CD4-positive, alpha-beta T cell treated with Interleukin-4 for 4 hours (primary cell): ENCODE results near the gene COL9A3.

ENCODE experiments used
- DNase-seq: peaks from one replicate; pipeline ENCODE4 v3.0.0-alpha.2; 2020

The COL9A3 gene

DNA sequence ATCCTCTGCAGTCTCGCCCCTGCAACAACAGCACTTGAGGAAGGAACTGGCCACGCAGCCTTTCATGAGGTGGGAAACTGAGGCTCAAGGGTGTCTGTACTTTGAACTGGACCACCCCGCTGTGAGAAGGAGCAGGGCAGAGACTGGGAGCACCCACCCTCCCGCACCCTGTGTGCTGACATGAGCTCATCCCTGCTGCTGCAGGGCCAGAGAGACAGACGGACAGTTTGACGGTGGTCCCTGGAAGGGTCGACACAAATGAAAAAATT is 37.5 kb upstream of the COL9A3 start:
- DNase-seq, result no peak

DNA sequence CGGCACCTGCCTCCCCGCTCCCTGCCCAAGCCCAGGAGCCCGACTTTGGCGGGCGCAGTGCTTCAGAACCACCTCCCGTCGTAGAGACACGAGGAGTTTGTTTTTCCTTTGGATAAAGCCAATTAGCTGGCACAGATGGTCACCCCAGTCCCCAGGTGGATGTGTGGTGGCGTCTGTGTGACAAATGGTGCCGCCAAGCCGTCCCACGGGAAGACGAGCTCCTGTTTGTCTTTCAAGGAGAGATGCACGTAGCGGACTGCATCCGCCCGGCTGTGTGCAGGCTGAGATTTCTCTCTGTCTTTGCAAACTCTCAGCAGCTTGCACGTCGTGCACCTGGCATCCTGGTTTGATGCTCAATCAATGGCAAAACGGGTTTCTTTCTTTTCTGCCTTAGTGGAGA is 36.6 kb upstream of the COL9A3 start:
- no peak for DNase-seq

DNA sequence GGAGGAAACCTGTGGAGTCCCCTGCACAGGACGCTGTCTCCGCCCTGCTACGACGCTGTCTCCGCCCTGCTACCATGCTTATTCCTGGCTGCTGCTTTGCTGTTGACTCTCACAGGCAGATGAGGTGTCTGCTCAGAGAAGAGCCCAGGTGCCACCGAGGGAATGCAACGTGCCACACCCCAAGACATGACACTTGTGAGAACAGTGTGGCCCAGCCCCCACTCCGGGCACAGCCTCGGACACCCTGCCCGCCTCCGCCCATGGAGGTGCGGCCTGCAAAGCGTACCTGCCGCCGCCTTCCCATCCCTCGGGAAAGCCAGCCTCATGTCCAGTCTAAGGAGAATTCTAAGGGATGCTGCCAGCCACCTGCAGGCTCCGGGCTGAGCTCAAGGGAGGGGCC is 36.2 kb upstream of the COL9A3 start:
- no peak for DNase-seq

DNA sequence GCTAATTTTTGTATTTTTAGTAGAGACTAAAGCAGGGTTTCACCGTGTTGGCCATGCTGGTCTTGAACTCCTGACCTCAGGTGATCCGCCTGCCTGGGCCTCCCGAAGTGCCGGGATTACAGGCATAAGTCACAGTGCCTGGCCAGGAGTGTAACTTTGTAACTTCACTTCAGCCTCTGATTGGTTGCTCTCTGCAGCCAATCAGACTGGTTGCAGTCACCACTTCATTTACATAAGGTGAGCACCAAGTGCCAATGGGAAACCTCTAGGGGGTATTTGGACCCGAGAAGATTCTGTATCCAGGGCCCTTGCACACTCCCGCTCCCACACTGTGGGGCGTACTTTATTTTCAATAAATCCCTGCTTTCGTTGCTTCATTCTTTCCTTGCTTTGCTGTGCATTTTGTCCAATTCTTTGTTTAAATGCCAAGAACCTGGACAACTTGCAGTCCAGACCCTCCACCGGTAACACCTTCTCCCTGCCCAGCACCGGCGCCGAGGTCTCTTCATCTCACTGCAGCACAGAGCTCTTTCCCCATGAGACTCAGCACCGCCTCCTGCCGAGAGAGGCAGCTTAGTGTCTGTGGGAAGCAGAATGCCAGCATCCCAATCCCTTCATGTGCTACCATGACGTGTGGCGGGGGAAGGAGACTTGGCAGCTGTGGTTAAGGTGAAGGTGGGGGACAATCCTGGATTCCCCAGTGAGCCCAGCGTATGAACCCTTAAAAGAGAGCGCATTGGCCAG is 34.5 kb upstream of the COL9A3 start:
- no peak for DNase-seq

DNA sequence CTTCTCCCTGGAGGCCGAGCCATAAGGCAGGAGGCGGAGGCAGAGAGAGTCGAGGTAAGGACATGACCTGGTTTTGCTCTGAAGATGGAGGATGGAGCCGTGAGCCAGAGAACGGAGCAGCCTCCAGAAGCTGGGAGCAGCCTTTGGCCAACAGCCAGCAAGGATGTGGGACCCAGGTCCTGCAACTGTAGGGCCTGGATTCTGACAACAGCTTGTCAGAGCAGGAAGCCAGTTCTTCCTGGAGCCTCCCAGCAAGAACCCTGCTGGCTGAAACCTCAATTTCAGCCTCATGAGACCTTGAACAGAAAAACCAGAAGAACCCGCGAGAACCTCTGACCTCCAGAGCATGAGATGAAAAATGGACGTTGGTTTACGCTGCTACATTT is 34.0 kb upstream of the COL9A3 start:
- no peak for DNase-seq

DNA sequence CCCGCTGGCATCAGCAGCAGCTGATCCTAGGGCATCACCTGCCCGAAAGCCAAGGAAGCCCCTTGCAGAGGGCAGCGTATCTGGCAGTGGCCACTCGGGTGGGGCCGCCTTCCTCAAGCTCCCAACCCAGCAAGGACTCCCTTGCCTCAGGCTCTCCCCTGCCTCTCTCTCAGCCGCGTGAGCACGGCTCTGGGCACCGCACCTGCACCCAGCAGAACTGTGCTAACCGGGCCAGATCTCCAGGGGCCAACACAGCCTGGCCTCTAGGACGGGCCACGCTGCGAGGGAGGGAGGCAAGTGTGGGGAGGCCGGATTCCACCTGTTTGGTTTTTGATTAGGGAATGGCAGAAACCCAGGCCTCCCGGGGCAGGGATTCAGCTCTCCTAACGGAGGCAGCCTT is 32.4 kb upstream of the COL9A3 start:
- DNase-seq, result no peak

DNA sequence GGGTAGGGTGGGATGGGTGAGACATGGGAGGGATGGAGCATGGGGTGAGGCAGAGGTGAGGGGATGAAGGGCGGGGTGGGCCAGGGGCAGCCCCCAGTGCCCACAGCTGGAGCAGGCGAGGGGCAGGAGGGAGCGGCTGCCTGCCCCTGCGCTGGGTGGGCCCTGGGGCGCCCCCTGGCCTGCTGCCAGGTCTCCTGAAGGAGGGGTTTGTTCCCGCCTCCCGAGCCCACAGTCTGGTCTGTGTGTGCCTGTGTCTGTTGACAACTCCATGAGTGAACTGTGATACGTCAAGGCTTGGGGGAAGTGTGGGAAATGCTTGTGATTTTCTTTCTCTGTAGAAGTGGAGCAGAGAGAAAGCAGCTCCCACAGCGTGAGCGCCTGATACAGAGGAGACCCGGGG is 31.5 kb upstream of the COL9A3 start:
- DNase-seq, result no peak

DNA sequence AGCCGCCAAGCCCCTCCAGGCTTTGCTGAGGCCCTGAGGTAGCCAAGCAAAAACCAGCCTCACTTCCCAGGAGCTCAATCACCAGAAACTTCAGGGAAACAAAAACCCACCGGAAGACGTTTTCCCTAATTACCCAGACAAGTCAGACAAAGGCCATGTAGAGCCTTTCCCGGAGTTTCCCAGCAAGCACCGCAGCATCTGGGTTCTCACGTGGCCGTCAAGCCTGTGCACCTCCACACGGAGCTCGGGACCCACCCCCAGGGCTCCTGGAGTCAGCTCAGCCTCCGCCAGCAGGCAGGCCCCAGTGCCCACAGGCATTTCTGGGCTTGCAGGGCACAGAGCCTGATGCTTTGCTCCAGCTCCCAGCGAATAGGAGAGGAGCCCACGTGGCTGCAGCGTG is 30.7 kb upstream of the COL9A3 start:
- DNase-seq, result no peak

DNA sequence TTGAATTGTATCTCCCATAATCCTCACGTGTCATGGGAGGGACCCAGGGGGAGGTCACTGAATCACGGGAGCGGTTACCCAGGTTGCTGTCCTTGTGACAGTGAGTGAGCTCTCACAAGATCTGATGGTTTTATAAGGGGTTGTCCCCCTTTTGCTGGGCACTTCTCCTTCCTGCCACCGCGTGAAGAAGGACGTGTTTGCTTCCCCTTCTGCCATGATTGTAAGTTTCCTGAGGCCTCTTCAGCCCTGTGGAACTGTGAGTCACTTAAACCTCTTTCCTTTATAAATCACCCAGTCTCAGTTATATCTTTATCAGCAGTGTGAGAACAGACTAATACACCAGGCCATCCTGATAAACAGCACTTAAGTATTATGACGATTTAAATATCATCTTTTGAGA is 29.5 kb upstream of the COL9A3 start:
- DNase-seq, result no peak

DNA sequence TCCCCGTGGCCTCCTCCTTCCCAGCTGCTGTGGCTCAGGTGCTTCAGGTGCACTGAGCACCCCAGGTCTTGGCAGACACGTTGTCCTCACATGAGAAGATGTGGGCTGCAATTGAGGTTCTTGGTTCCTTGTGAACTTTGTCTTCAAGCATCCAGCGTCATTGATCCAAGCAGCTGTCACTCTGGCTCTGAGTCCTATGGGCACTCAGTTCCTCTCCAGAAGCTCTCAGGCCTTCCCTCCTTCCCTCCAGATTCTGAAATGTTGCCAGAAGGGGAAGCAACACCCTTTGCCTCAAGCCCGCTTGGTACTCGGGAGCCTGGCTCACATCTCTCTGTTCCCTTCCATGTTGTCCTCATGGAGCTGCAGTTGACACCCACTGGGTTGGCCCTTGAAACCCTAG is 29.0 kb upstream of the COL9A3 start:
- DNase-seq, result no peak

DNA sequence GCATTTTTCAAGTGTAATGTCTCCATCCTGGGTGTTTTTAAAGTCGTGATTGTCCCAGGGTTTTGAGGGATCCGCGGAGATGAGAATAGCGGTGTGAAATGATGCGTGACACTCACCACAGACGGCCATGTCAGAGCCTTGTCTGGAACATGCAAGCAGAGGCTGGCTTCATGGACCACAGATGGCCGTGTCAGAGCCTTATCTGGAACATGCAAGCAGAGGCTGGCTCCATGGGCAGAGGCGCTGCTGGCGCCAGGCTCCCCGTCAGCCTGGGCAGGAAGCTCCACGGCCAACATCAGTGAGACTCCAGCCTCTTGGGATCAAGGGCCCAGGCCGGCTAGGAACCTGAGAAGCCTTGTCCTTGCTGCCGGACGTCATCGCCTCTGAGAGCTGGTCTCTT is 28.2 kb upstream of the COL9A3 start:
- DNase-seq, result no peak

DNA sequence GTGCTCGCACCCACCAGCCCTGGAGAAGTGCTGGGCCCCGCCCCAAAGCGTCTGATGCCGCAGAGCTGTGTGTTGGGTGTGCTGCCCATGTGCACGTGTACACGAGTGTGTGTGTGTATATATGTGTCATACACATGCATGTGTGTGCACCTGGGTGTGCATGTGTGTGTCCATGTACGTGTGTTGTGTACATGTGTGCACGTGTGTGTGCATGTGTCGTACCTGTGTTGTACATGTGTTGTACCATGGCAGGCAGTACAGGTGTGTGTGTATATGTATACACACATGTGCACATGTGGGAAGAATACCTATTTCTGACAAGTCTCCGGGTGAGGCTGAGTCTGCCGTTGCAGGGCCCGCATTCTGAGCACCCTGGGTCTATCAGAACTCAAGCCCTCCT is 26.8 kb upstream of the COL9A3 start:
- DNase-seq, result no peak

DNA sequence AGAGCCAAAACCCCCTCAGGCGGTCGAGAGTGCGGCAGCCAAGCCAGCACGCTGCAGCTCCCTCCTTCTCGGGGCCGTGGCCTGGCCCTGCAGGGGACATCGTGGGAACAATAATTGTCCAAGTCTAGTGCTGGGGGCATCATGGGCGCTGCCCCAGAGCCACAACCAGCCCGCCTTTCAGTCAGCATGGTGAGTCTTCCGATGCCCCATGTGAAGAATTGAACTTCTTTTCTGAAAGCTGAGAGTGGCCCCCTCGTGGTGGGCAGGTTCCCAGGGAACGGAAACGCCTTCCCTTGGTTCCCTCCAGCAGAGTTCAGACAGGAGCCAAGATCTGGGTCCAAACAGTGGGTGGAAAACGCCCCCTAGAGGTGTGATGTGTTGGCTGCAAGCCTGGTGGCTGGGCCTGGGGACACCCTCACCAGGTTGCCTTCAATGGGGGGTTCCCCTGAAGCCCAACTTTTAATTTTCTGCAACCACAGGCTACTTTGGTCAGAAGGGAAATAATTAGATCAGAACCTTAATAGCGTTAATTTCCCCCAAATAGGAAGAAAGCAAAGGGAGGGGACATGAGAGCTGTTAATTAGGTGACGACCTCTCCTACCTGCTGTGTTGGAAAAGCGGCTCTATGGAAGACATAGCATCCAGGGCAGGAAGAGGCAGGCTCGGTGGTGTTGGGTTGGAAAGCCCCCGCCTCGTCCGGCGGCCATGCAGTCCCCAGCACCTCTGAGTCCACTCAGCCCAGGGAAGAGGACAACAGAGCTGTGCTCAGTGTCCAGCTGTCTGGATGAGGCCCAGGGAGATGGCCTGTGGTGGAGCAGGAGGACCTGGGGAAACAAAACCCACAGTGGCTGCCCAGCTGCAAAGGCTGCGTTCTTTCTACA is 25.3 kb upstream of the COL9A3 start:
- DNase-seq, result peak; percentile 75

DNA sequence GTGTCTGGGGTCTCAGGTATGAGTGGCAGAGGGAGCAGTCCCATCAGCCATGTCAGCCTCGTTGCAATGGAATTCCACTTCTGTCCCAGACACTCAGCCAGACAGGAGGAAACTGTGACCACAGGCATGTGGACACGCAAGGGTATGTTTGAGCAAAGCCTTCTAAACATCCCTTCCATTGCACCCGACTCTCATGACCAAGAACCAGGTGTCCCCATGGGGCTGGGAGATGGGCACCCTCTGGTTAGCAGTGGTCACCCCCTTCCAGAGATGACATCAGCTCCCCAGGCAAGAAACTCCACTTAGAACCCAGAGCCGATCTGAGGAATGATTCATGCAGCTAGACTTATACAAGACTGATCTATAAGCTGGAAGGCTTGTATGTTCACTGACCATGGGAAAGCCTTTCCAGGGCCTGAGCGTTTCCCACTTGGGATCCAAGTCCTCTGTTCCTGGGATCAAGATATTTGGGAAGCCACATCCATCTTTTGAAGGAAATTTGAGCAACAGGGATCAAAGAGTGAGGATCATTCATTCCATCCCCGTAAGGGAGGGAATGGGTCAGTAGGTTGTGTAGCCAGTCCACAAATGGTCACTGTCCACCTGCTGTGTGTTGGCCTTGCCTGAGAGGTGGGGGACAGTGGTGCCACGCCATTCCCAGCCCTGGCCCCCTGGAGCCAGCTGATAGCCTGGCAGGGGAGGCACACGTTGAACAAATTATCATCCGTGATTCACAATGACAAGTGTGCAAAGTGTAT is 24.5 kb upstream of the COL9A3 start:
- no peak for DNase-seq

DNA sequence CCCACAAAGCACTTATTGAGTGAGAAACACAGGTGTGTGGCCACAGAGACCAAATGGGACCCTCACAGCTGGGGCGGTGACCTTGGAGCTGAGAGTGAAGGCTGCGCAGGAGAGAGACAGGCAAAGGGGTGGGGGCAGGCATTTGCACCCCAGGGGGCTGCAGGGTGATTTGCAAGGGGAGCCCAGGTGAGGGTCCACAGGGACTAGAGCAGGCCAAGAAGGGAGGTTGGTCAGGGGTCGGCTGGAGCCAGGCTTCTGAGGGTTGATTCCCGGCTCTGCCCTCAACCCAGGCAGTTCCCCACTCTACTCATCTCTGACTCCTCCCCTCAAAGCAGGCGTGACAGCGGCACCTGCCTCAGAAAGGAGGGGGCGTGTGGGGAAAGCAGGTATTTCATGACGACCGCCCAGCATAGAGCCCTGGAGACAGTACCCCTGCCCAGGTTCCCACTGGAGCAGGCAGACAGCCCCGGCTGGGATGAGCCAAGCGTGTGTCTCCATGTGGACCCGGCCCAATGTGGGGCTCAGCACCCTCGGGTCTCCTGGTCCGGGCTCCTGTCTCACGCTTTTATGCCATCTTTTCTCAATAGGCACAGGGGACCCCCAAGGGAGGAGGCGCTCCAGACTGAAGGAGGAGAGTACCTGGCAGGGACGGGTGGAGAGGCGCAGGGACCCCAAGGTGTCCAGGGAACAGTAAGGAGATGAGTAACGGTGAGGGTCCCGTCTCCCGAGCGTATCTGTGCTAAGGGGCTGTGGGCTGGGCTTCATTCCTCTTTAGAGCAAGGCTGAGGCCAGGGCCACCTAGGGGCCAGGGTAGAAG is 23.7 kb upstream of the COL9A3 start:
- no peak for DNase-seq

DNA sequence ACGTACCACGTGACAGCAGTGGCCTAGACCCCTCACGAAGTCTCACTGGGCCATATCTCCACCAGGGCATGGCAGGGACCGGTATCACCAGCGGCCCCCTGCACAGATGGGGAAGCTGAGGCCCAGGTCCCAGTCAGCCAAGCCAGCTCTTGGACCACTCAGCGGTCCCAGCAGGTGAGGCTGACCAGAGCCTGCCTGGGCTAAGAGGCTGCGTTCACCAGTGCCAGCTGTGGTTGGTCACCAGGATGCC is 23.2 kb upstream of the COL9A3 start:
- DNase-seq, result no peak

DNA sequence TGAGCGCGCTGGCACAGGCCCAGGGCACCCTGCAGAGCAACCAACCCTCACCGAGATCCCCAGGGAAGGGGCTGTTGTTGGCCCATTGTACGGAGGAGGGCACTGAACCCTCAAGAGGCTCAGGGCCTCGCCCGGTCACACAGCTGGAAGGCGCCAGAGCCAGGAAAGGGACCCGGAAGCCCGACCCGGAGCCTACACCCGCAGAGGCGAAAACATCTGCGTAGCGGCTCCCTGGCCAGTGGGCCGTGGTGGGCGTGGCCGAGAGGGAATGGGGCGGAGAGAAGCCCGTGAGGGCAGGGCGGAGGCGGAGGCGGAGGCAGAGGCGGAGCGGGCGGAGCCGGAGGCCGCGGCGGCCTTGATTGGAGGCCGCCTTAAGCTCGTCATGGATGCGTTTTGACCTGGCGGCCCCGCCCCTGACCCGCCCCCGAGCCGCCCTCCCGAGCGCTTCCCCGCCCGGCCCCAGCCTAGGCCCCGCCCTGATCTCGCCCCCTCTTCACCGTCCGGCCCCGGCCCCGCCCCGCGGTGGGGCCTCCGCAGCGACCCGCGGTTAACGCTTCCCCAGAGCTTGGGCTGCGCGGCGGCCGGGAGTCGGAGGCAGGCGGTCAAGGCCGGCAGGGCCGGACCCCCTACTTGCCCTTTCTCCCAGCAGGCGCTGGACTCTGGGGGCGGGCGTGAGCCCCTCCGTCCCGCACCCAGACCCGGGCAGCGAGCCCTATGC is 22.7 kb upstream of the COL9A3 start:
- peak; percentile 92 for DNase-seq

DNA sequence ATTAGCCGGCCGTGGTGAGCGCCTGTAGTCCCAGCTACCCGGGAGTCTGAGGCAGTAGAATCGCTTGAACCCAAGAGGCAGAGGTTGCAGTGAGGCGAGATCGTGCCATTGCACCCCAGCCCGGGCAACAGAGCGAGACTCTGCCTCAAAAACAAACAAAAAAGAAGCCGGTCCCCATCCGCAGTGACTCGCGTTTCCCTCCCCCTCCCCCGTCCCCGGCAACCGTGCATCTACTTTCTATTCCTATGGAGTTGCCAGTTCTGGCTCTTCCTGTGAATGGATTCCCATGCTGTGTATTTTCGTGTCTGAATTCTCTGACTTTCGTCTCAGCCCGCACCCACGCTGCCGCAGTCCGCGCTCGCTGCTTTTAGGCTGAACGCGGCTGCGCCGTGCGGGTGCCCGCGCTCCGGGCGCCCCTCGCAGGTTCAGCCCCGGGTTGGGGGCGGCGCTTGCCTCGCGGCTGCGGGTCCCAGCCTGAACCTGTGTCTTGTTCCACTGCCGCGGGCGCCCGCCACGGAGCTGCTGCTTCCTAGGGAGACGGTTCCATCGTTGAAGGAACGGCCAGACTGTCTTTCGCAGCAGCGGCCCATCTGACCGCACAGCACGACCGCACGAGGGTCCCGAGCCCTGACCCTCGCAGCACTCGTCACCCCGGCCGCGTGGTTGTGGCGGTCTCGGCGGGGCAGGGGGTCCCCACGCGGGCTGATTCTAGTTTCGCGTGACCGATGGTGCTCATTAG is 21.7 kb upstream of the COL9A3 start:
- DNase-seq, result peak; percentile 45

DNA sequence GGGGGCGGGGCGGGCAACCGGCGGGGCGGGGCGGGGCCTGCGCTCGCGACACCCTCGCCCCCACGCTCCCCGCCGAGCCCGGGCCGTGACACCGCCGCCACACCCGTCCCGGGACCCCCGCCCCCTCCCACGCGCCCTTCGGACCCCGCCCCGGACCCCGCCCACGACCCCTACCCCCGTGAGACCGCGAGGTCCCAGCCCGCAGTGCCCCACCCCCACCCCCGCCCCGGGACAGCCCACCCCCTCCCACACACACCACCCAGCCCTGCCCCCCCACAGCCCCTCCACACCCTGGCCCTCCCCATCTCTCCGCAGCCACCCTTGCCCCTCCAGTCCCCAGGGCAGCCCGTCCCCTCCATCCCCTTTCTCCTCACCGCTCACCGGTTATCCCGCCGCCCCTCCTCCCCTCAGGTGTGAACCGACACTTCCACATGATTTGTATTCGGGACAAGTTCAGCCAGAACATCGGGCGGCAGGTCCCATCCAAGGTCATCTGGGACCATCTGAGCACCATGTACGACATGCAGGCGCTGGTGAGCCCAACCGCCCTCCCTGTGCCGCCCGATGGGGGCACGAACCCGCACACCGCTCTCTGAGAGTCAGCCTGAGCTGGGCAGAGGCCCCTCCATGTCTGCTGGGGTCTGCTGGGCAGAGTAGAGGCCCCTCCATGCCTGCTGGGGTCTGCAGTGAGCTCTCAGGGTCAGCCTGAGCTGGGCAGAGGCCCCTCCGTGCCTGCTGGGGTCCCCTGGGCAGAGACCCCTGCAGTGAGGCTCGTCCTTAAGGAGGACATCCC is 20.0 kb upstream of the COL9A3 start:
- no peak for DNase-seq

DNA sequence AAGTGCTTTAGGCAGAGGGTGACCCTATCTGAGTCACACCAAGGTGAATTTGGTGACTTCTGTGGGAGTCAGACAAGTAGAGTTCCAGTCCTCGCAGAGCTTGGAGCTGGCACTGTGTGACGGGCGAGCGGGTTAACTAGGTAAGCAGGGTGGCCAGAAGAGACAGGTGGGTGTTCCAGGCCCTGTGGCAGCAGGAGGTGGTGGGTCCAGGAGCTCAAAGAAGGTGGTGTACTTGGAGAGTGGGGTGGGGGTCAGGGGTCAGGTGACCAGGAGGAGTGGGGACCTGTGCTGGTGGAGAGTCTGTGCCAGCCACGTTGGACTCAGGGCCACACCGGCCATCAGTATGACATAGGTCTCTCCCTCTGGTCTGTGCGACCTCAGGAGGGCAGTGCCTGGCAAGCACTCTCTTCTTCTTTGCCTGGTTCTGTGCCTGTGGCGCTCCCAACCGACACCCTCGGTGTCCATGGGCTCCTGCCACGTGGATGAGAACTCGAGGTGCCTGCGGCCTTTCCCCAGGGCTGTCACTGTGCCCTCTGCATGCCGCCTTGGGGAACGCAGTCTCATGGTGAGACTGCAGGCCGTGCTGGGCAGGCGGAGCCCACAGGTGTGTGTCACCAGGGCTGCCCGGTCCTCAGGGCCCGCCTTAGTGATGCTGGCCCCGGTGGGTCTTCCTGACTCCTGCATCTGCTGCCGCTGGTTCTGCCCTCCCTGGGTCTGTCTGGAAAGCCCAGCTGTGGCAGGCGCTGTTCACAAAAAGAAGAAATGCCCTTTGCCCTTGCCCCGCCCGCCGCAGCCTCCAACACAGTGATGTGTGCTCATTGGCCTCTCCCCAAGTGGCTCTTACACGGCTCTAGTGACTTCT is 18.9 kb upstream of the COL9A3 start:
- DNase-seq, result no peak
